ENCODE data around the gene MIER3.

The MIER3 gene

GRCh38 chr5:56876327-56876726 lies 75.6 kb downstream of the MIER3 start:
- Mint-ChIP-seq H3K27me3 (no peaks in the 10 kb centered on the region), H3K36me3 (peaks cover 25% of the 10 kb centered on the region), H3K4me1 (peaks cover 37% of the 10 kb centered on the region), H3K4me3 (no peak overlapping the region), H3K9me3 (no peaks in the 10 kb centered on the region), H3K27ac (no peak overlapping the region)

- Mint-ChIP-seq H3K27me3 (no peaks in the 10 kb centered on the region), H3K36me3 (peaks cover 26% of the 10 kb centered on the region), H3K27ac (peak overlapping the region; percentile 14)
Measured at GRCh38 chr5:56873056-56873455, 78.9 kb downstream of the MIER3 start.

GRCh38 chr5:56871777-56872176 lies 80.1 kb downstream of the MIER3 start:
- peaks cover 22% of the 10 kb centered on the region for H3K36me3 Mint-ChIP-seq
- no peaks in the 10 kb centered on the region for H3K9me3 Mint-ChIP-seq
- peak overlapping the region; percentile 0 for H3K27ac Mint-ChIP-seq
- H3K4me3 Mint-ChIP-seq: no peak overlapping the region
- H3K4me1 Mint-ChIP-seq: peaks cover 41% of the 10 kb centered on the region
- H3K27me3 Mint-ChIP-seq: no peaks in the 10 kb centered on the region

More at GRCh38 chr5:56873056-56873455, 78.9 kb downstream of the MIER3 start:
- Mint-ChIP-seq H3K4me1 (peaks cover 41% of the 10 kb centered on the region), H3K9me3 (no peaks in the 10 kb centered on the region), H3K4me3 (no peak overlapping the region)
